ENCODE measurements around the gene FOXB2. TPM values are rescaled to one million over a fixed set of nuclear protein-coding genes. Genes with fewer than 3 reads are reported as not detected.

Gene FOXB2
- total and polyA plus RNA-seq, 2 of the 8 experiments (the other 6 are each of a cell fraction or from before 2014, with no cell fraction given) = 0.15 to 0.22 TPM

- CTCF ChIA-PET (ENCODE audit: partially characterized antibody) = interaction anchor here (0.7 to 13.2 kb wide), 9 partner anchors 10 to 332 kb away, joined by 3 to 217 read pairs (median 4); no protein-coding TSS in a partner anchor
Observed at GRCh38 chr9:76999261-76999660, 20.2 kb upstream of the FOXB2 start.

More at GRCh38 chr9:76999261-76999660, 20.2 kb upstream of the FOXB2 start:
- H3K36me3 ChIP-seq (ENCODE audit: control insufficient read depth in 2 of 4, insufficient read depth in 4 of 4, low read length in 3 of 4) = no peaks in the 10 kb centered on the region
- H2BK15ac ChIP-seq (ENCODE audit: low read length) = no peak overlapping the region
- H4K20me1 ChIP-seq (replicated peaks in 1 of 2; ENCODE audit: control insufficient read depth in 1 of 2, insufficient read depth in 2 of 2, low read length in 2 of 2) = no peaks in the 10 kb centered on the region
- no peak overlapping the region for H4K8ac ChIP-seq (ENCODE audit: extremely low read depth, insufficient read depth, low read length)
- H2BK20ac ChIP-seq (ENCODE audit: low read length) = no peak overlapping the region
- TF ChIP-seq BACH1 (IDR thresholded peaks at IDR 0.05; ENCODE audit: low read length) (no peak), POLR2A (IDR thresholded peaks at IDR 0.05; ENCODE audit: control extremely low read depth in 1 of 2, low read depth in 2 of 2, low read length in 2 of 2) (no peak), EZH2 (IDR thresholded peaks at IDR 0.05; ENCODE audit: low read depth, low read length, severe bottlenecking) (no peak), CHD2 (IDR thresholded peaks at IDR 0.05; ENCODE audit: low read length) (no peak), TCF12 (IDR thresholded peaks at IDR 0.05; ENCODE audit: low read depth, low read length) (no peak), FOSL1 (IDR thresholded peaks at IDR 0.05; ENCODE audit: insufficient read depth, low read depth, low read length) (no peak), EP300 (IDR thresholded peaks at IDR 0.05; ENCODE audit: borderline replicate concordance in 1 of 2, low read depth in 2 of 2, low read length in 2 of 2) (no peak), RXRA (IDR thresholded peaks at IDR 0.05; ENCODE audit: insufficient read depth, low read depth, low read length) (no peak), EGR1 (IDR thresholded peaks at IDR 0.05; ENCODE audit: borderline replicate concordance, low read depth, low read length) (no peak), ASH2L (IDR thresholded peaks at IDR 0.05; ENCODE audit: low read length) (no peak), SIN3A (conservative IDR thresholded peaks at IDR 0.05 in 1 of 2, IDR thresholded peaks at IDR 0.05 in 1 of 2; ENCODE audit: low read depth in 1 of 2, low read length in 2 of 2) (no peak), RFX5 (IDR thresholded peaks at IDR 0.05; ENCODE audit: borderline replicate concordance, low read depth, low read length) (no peak), TEAD4 (IDR thresholded peaks at IDR 0.05; ENCODE audit: low read depth, low read length) (no peak), SIRT6 (IDR thresholded peaks at IDR 0.05; ENCODE audit: low read length) (no peak), KDM1A (IDR thresholded peaks at IDR 0.05; ENCODE audit: borderline replicate concordance, low read length) (no peak), JUND (IDR thresholded peaks at IDR 0.05; ENCODE audit: low read length) (no peak)
- no peak overlapping the region for H3K18ac ChIP-seq (ENCODE audit: extremely low read depth, low read length)
- H3K79me1 ChIP-seq (ENCODE audit: low read depth, low read length) = no peaks in the 10 kb centered on the region
- no peak overlapping the region for H3K9ac ChIP-seq (replicated peaks in 1 of 4; ENCODE audit: extremely low read depth in 1 of 4, low read depth in 3 of 4, low read length in 3 of 4)
- no peaks in the 10 kb centered on the region for H3K79me2 ChIP-seq (ENCODE audit: control insufficient read depth in 1 of 2, insufficient read depth in 2 of 2, low read length in 2 of 2)
- H3K27ac ChIP-seq (ENCODE audit: low read depth, low read length) = no peak overlapping the region
- H3K23ac ChIP-seq (ENCODE audit: insufficient read length) = no peak overlapping the region
- H4K91ac ChIP-seq (replicated peaks; ENCODE audit: insufficient read length, low read length) = no peak overlapping the region
- no peaks in the 10 kb centered on the region for H3K4me1 ChIP-seq (replicated peaks in 1 of 4; ENCODE audit: control insufficient read depth in 3 of 4, insufficient read depth in 4 of 4, low read length in 3 of 4)
- no peak overlapping the region for H2BK12ac ChIP-seq (ENCODE audit: low read depth, low read length)
- no peaks in the 10 kb centered on the region for H3K9me3 ChIP-seq (ENCODE audit: insufficient read depth in 2 of 2, low read depth in 1 of 2, low read length in 1 of 2)
- H3K4ac ChIP-seq (replicated peaks; ENCODE audit: insufficient read length, low read depth, low read length) = no peak overlapping the region
- H2BK5ac ChIP-seq (ENCODE audit: low read depth, low read length) = no peak overlapping the region
- H3K27me3 ChIP-seq (replicated peaks in 1 of 4; ENCODE audit: control insufficient read depth in 3 of 4, extremely low read depth in 1 of 4, insufficient read depth in 3 of 4, low read length in 3 of 4) = no peaks in the 10 kb centered on the region
- no peak overlapping the region for H3K56ac ChIP-seq (replicated peaks; ENCODE audit: insufficient read length, low read depth, low read length)
- H3K23me2 ChIP-seq (ENCODE audit: low read depth, low read length) = no peaks in the 10 kb centered on the region
- FAIRE-seq (no peak), DNase-seq (ENCODE audit: low read depth in 1 of 2, low spot score in 2 of 2) (peak in 1 of 2 experiments; percentile 17)
- no peak overlapping the region for H2BK120ac ChIP-seq (replicated peaks; ENCODE audit: low read depth, low read length)
- 90% methylated on average over 3 of the region's 3 CpGs; no CpG with 5 or more reads in 1 of the 2 experiments for WGBS, 2 experiments (ENCODE audit: extremely low coverage in 1 of 2, insufficient coverage in 1 of 2, insufficient read length in 1 of 2, insufficient replicate concordance in 2 of 2, low coverage in 1 of 2, low lambda C conversion rate in 2 of 2, missing lambda C conversion rate in 1 of 2)
- POLR2A ChIA-PET (ENCODE audit: partially characterized antibody) = no interaction called here
- no peak overlapping the region for H2AK5ac ChIP-seq (ENCODE audit: low read depth, low read length)
- H3K4me3 ChIP-seq (ENCODE audit: extremely low read depth in 1 of 4, insufficient read depth in 2 of 4, low read depth in 3 of 4, low read length in 4 of 4) = no peak overlapping the region
- no peak overlapping the region for H3K14ac ChIP-seq (ENCODE audit: insufficient read length)
- H2AFZ ChIP-seq (ENCODE audit: low read length) = no peak overlapping the region
- no peak overlapping the region for H3K4me2 ChIP-seq (ENCODE audit: insufficient read depth in 1 of 2, low read depth in 2 of 2, low read length in 2 of 2)
- no peak overlapping the region for H4K5ac ChIP-seq (ENCODE audit: insufficient read length, low read depth, low read length)

Measured in H1 (cell line).